ENCODE results near the gene UBTFL1. TPM values are rescaled to one million over a fixed set of nuclear protein-coding genes. Genes with fewer than 3 reads are reported as not detected.
A peak's percentile ranks its signal among the peaks of the same experiment; 100 is the strongest.

Gene UBTFL1
- total RNA-seq, 6 experiments from 2014 or later, result not detected

DNA sequence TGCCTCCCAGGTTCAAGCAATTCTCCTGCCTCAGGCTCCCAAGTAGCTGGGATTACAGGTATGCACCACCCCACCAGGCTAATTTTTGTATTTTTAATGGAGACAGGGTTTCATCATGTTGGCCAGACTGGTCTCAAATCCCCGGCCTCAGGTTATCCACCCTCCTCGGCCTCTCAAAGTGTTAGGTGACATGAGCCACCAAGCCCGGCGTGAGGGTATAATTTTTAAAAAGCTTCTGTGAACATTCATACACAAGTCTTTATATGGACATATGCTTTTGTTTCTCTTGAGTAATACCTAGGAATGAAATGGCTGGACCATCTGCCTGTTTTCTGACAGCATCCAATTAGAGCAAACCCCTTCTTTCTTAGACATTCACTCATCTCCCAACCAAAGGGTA lies 34.4 kb downstream of the UBTFL1 start:
- Mint-ChIP-seq H3K9me3 (no peaks in the 10 kb centered on the region), H3K36me3 (ENCODE audit: low read depth) (no peaks in the 10 kb centered on the region), H3K4me1 (ENCODE audit: low read depth) (0 out of 2 replicates have a peak, but pooled peaks cover 5% of the 10 kb centered on the region), H3K4me3 (no peak overlapping the region), H3K27ac (no peak overlapping the region), H3K27me3 (ENCODE audit: insufficient read depth) (peaks cover 2% of the 10 kb centered on the region; the same call in 1 of the 2 replicates)
- TF ChIP-seq, protein P1, sequence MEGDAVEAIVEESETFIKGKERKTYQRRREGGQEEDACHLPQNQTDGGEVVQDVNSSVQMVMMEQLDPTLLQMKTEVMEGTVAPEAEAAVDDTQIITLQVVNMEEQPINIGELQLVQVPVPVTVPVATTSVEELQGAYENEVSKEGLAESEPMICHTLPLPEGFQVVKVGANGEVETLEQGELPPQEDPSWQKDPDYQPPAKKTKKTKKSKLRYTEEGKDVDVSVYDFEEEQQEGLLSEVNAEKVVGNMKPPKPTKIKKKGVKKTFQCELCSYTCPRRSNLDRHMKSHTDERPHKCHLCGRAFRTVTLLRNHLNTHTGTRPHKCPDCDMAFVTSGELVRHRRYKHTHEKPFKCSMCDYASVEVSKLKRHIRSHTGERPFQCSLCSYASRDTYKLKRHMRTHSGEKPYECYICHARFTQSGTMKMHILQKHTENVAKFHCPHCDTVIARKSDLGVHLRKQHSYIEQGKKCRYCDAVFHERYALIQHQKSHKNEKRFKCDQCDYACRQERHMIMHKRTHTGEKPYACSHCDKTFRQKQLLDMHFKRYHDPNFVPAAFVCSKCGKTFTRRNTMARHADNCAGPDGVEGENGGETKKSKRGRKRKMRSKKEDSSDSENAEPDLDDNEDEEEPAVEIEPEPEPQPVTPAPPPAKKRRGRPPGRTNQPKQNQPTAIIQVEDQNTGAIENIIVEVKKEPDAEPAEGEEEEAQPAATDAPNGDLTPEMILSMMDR (IDR thresholded peaks at IDR 0.05), result no peak
- DNase-seq, result no peak

DNA sequence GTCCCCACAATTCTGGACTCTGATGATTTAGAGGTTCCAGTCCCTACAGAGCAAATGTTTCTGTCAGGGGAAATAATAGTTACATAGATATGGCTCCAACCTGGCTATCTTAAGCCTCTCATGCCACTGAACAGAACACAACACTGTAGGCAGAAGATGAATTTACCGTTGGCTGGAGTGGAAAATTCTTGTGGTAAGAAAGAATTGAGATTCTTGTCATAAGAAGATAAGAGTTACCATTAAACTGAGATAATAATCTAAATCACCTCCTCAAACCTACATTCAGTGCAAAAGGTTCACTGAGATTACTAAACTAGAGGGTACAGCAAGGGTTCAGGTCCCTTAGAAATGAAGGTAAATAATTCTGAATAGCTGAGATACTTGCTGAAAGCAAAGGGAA lies 38.6 kb downstream of the UBTFL1 start:
- H3K9me3 Mint-ChIP-seq, result no peaks in the 10 kb centered on the region
- TF ChIP-seq, protein P1 (IDR thresholded peaks at IDR 0.05), result no peak
- no peaks in the 10 kb centered on the region; the same call in 1 of the 2 replicates for H3K27me3 Mint-ChIP-seq (ENCODE audit: insufficient read depth)
- no peak overlapping the region for H3K27ac Mint-ChIP-seq
- no peaks in the 10 kb centered on the region for H3K36me3 Mint-ChIP-seq (ENCODE audit: low read depth)
- 0 out of 2 replicates have a peak, but pooled peaks cover 5% of the 10 kb centered on the region for H3K4me1 Mint-ChIP-seq (ENCODE audit: low read depth)
- DNase-seq, result no peak
- H3K4me3 Mint-ChIP-seq, result no peak overlapping the region

DNA sequence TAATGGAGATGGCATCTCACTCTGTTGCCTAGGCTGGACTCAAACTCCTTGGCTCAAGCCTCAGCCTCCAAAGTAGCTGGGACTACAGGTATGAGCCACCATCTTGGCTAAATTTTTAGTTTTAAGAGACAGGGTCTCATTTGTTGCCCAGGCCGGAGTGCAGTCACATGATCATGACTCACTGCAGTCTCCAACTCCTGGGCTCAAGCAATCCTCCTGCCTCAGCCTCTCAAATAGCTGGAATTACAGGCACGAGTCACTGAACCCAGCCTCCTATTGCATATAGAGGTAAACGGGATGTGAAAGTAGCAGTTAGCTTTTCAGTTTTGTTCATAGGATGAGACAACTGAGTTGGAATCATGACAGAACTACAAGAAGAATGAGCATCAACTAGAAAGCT lies 39.2 kb downstream of the UBTFL1 start:
- Mint-ChIP-seq H3K27ac (no peak overlapping the region), H3K27me3 (ENCODE audit: insufficient read depth) (no peaks in the 10 kb centered on the region; the same call in 1 of the 2 replicates), H3K4me1 (ENCODE audit: low read depth) (0 out of 2 replicates have a peak, but pooled peaks cover 5% of the 10 kb centered on the region), H3K9me3 (no peaks in the 10 kb centered on the region), H3K4me3 (no peak overlapping the region), H3K36me3 (ENCODE audit: low read depth) (no peaks in the 10 kb centered on the region)
- DNase-seq, result no peak
- TF ChIP-seq, protein P1 (IDR thresholded peaks at IDR 0.05), result no peak

DNA sequence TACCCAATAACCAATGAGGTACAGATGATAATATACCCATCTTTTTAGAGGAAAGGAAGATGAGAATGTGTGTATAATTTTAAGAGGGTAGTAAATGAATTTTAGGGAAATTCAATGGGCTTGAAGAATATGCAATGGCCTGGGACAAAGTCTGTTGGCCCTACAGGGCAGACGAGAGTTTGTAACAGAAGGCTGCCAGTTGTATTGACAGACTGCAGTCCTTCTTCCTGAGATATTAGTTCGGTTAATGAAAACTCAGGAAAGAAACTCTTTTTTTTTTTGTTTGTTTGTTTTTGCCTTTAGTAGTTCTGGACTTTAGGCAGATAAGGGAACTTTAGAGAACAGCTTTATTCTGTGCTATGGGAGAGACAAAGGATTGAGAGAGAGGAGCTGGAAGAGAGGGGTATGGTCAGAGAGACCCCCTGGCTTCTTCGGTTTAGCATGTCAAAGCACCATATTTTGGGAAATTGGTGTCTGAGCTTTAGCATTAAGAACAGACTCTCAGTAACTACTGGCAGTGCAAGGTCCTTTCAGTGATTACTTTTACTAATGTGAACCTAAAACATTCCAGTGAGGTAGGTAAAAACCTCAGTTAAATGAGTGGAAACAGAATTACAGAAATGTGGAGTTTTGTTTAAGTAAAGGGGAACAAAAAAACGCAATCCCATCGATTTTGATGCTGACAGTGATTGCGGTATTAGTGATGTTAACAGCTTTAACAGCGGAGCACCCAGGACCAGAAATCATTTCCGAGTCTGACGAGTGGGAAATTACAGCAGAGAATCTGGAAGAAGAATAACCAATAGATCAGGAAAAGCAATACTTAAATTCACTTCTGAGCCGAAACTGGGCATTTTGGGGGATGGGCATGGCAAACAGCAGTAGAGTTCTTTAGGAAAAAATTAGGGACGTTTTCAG lies 48.1 kb downstream of the UBTFL1 start:
- Mint-ChIP-seq H3K36me3 (ENCODE audit: low read depth) (no peaks in the 10 kb centered on the region), H3K4me3 (peak overlapping the region; percentile 83), H3K4me1 (ENCODE audit: low read depth) (peaks cover 27% of the 10 kb centered on the region), H3K27me3 (ENCODE audit: insufficient read depth) (peaks cover 2% of the 10 kb centered on the region; the same call in 1 of the 2 replicates), H3K9me3 (no peaks in the 10 kb centered on the region), H3K27ac (no peak overlapping the region)
- TF ChIP-seq, protein P1 (IDR thresholded peaks at IDR 0.05), result no peak
- DNase-seq, result no peak

DNA sequence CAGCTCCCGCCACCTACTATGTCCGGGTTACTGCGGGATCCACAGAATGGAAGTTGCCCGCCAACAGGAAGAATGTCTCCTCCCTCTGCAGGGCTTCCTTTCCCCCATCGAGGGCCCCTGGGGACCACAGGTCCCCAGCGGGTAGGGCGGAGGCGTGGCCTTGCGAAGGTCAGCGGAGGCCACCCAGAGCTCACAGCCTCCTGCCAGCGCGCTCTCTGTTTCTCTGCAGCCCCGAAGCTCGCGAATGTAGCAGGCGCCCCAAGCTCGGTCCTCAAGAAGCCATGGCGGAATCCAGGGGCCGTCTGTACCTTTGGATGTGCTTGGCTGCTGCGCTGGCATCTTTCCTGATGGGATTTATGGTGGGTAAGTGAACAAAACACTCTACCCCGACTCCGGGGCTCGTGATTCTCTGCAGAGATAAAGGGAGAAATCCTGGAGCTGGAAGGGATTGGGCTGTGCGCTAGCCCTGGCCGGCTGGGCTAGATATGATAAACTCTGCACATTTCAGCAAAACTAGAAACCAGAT lies 48.8 kb downstream of the UBTFL1 start, which contains the start of gene NAALAD2:
Gene NAALAD2 (plus strand): TSS at position 186 of the 526 bp plus-strand sequence. CDS start 96 bp downstream, at position 282.
- TF ChIP-seq, protein P1 (IDR thresholded peaks at IDR 0.05), result no peak

More for the DNA sequence above, 48.8 kb downstream of the UBTFL1 start, which contains the start of gene NAALAD2:
- Mint-ChIP-seq H3K27ac (no peak within 1 kb of the TSS), H3K27me3 (ENCODE audit: insufficient read depth) (peaks cover 2% of the 10 kb centered on the region; the same call in 1 of the 2 replicates), H3K4me1 (ENCODE audit: low read depth) (peaks cover 27% of the 10 kb centered on the region), H3K36me3 (ENCODE audit: low read depth) (no peaks in the 10 kb centered on the region), H3K9me3 (no peaks in the 10 kb centered on the region), H3K4me3 (peak within 1 kb of the TSS; percentile 83)
- DNase-seq, result no peak

Measured in HFFc6 (cell line).